D721Med (cell line): ENCODE data around the gene CMTM3.
"Not testable (repeated sequence)": the region's sequence is repeated elsewhere in the genome, so short reads cannot be mapped to it uniquely, and the experiment has no call there.

Source experiments
- DNase-seq: peaks from one replicate; pipeline ENCODE4 v3.0.0; 2011; ENCODE audit warnings: low spot score; ENCODE audit not compliant: insufficient read length
- FAIRE-seq: peaks from 2 replicates; lab custom pipeline; 2011; peaks lifted over from hg19 to GRCh38; lab: Jason Lieb, UNC
- TF ChIP-seq, protein P1 (sequence below): IDR thresholded peaks from 2 replicates; pipeline ENCODE4 v1.5.1; 2012; ENCODE audit warnings: mild to moderate bottlenecking, control low read depth; ENCODE audit not compliant: insufficient read depth; ENCODE audit errors: missing control alignments

The CMTM3 gene

DNA sequence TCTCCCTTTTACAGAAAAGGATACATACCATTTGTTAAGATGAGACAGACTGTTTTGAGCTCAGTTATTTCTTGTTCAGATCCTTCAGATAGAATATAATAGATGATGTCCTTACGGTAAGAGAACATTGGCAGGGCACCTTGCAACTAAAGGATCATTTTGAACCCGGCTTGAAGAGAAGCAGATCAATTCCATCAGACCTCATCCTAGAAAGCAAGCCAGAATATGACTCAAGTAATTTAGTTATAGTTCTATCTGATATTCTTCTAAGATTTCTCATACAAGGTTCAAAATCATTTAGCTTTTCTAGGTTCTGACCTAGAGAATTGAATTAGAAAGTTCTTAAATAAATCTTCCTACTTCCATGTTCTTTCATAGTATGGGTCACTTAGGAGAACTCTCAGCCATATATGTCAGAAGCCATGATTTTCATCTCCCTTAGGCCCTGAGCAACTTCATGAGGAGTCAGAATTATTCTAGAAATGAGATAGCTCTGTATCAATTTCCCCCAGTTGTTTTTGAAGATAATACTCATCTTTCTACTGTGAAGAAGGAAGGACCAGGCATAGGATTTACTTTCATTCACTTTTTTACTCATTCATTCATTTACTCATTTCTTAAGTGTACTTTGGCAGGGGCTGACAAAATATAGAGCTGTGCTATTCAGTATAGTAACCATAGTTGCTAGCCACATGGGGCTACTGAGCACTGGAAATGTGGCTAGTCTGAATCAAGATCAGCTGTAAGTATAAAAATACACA lies 40.8 kb upstream of the CMTM3 start:
- no peak for DNase-seq
- TF ChIP-seq, protein P1, sequence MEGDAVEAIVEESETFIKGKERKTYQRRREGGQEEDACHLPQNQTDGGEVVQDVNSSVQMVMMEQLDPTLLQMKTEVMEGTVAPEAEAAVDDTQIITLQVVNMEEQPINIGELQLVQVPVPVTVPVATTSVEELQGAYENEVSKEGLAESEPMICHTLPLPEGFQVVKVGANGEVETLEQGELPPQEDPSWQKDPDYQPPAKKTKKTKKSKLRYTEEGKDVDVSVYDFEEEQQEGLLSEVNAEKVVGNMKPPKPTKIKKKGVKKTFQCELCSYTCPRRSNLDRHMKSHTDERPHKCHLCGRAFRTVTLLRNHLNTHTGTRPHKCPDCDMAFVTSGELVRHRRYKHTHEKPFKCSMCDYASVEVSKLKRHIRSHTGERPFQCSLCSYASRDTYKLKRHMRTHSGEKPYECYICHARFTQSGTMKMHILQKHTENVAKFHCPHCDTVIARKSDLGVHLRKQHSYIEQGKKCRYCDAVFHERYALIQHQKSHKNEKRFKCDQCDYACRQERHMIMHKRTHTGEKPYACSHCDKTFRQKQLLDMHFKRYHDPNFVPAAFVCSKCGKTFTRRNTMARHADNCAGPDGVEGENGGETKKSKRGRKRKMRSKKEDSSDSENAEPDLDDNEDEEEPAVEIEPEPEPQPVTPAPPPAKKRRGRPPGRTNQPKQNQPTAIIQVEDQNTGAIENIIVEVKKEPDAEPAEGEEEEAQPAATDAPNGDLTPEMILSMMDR, result no peak
- FAIRE-seq, result no peak

GRCh38 chr16:66566051-66566901 lies 38.2 kb upstream of the CMTM3 start, which contains the start of gene CMTM1:
Gene CMTM1 (plus strand): TSS chr16:66566439. CDS start chr16:66566514, 75 bp downstream.
- TF ChIP-seq, protein P1, result no peak
- FAIRE-seq (no peak), DNase-seq (no peak)

GRCh38 chr16:66567270-66567669 lies 37.2 kb upstream of the CMTM3 start:
- not testable (repeated sequence) for DNase-seq, FAIRE-seq

DNA sequence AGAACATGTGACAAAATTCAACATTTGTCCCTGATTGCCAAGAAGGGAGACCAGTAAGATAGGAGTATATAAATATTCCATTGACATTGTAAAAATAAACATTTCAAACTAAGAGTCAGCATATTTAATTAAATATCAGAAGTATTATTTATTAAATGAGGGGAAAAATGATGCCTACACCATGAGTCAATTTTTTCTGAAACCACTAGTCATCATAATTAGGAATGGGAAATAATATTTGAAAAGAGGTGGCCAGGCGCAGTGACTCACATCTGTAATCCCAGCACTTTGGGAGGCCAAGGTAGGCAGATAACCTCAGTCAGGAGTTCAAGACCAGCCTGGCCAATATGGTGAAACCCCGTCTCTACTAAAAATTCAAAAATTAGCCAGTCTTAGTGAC lies 36.1 kb upstream of the CMTM3 start:
- TF ChIP-seq, protein P1, result no peak
- FAIRE-seq, result no peak
- DNase-seq, result no peak

GRCh38 chr16:66569131-66569530 lies 35.4 kb upstream of the CMTM3 start:
- FAIRE-seq, result no peak
- no peak for DNase-seq
- TF ChIP-seq, protein P1, result no peak

DNA sequence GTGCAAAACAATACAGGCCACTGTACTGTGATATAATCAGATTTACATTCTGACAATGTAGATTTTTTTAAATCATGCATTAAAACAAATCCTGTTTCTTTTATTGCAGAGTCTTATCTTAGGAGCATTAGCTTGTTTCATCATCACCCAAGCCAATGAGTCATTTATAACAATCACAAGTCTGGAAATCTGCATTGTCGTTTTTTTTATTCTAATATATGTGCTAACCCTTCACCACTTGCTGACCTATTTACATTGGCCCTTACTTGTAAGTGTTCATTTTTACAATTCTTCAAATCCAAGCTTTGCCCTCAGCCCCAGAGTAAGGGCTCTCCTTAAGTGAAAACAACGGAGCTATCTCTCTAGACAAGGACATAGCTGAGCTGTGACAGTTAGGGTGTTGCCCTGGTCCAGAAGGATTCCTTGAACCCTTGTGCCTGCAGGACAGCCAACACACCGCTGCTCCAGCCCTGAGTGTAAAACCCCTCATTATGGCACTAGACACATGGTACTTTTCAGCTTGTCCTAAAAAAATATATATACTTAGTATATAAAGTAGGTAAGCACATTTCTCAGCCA lies 34.6 kb upstream of the CMTM3 start:
- TF ChIP-seq, protein P1, result no peak
- FAIRE-seq (no peak), DNase-seq (no peak)

DNA sequence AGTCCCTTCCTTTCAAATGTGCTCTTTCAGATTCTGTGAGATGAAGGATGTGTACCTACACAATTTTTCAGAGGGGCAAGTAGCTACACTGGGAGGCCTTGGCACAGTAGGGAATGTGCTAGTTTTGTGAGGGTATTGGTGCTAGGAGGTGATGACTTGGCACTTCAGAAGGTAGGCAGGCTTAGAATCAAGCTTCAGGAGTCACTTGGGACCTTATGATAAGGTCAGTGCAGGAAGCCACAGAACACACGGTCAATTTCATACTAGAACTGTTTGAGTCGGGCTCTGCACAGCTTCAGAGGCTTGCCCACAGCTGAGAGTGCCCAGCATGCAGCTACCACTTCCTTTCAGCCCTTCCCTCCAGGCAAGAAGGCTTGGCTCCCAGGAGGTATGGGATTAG lies 32.1 kb upstream of the CMTM3 start:
- DNase-seq (no peak), FAIRE-seq (no peak)
- TF ChIP-seq, protein P1, result no peak
